Endothelial cell (in vitro differentiated cells): ENCODE data around the gene SLC9A9. TPM values are rescaled to one million over a fixed set of nuclear protein-coding genes. Genes with fewer than 3 reads are reported as not detected.

Source experiments
- DNase-seq: peaks from one replicate; pipeline ENCODE4 v3.0.0; 2021; ENCODE audit warnings: low spot score
- H3K27ac Mint-ChIP-seq: one replicate; pipeline ENCODE4 v1.8.0; 2021; ENCODE audit warnings: mixed read lengths, inconsistent platforms; ENCODE audit not compliant: unreplicated experiment
- H3K27me3 Mint-ChIP-seq: one replicate; pipeline ENCODE4 v1.8.0; 2021; ENCODE audit warnings: mild to moderate bottlenecking, moderate library complexity, mixed read lengths, inconsistent platforms; ENCODE audit not compliant: unreplicated experiment
- H3K36me3 Mint-ChIP-seq: one replicate; pipeline ENCODE4 v1.8.0; 2021; ENCODE audit warnings: mild to moderate bottlenecking, low read depth, mixed read lengths, inconsistent platforms; ENCODE audit not compliant: unreplicated experiment
- H3K4me1 Mint-ChIP-seq: one replicate; pipeline ENCODE4 v1.8.0; 2021; ENCODE audit warnings: mild to moderate bottlenecking, mixed read lengths, inconsistent platforms; ENCODE audit not compliant: unreplicated experiment
- H3K4me3 Mint-ChIP-seq: one replicate; pipeline ENCODE4 v1.8.0; 2021; ENCODE audit warnings: mild to moderate bottlenecking, mixed read lengths, inconsistent platforms; ENCODE audit not compliant: unreplicated experiment
- H3K9me3 Mint-ChIP-seq: one replicate; pipeline ENCODE4 v1.8.0; 2021; ENCODE audit warnings: mixed read lengths, inconsistent platforms; ENCODE audit not compliant: unreplicated experiment
- total RNA-seq: library from RNA; stranded (reverse); fragmentation: NEBNext Ultra II Directional; extraction: Animal tissue kit (Norgen Biotek cat#: 25700); gene quantifications from one replicate; pipeline ENCODE4 v1.2.1, GENCODE V29; 2021; ENCODE audit not compliant: unreplicated experiment
- TF ChIP-seq, protein P1 (sequence below): fragments of 200-600 bp; sonication (generic); IDR thresholded peaks from one replicate; pipeline ENCODE4 v1.5.0; 2021; ENCODE audit warnings: antibody characterized with exemption; ENCODE audit not compliant: unreplicated experiment

SLC9A9 gene
- total RNA-seq, 1 donor from 2014 or later, result 7.9 TPM

DNA sequence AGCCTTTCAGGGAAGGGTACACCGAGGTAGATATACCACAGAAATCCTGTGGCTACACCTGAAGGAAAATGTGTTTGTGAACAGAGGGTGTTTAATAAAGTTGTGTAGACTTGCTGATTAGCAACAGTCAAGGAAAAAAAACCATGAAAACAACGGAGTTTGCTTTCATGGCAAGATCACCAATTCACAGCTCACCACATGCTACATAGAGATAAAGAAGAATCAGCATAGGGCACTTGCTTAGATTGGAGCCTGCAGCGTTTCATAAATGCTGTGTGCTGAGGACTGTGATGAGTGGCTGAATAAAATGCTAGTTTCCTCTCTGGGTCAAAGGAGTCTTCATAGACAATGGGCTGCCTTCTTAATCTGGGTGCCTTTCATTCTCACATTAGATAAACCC, 257.6 kb downstream of the SLC9A9 start:
- H3K27ac Mint-ChIP-seq, result no peak overlapping the region
- no peaks in the 10 kb centered on the region for H3K27me3 Mint-ChIP-seq
- DNase-seq, result no peak
- peaks cover 13% of the 10 kb centered on the region for H3K4me1 Mint-ChIP-seq
- TF ChIP-seq, protein P1, sequence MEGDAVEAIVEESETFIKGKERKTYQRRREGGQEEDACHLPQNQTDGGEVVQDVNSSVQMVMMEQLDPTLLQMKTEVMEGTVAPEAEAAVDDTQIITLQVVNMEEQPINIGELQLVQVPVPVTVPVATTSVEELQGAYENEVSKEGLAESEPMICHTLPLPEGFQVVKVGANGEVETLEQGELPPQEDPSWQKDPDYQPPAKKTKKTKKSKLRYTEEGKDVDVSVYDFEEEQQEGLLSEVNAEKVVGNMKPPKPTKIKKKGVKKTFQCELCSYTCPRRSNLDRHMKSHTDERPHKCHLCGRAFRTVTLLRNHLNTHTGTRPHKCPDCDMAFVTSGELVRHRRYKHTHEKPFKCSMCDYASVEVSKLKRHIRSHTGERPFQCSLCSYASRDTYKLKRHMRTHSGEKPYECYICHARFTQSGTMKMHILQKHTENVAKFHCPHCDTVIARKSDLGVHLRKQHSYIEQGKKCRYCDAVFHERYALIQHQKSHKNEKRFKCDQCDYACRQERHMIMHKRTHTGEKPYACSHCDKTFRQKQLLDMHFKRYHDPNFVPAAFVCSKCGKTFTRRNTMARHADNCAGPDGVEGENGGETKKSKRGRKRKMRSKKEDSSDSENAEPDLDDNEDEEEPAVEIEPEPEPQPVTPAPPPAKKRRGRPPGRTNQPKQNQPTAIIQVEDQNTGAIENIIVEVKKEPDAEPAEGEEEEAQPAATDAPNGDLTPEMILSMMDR, result no peak
- no peak overlapping the region for H3K4me3 Mint-ChIP-seq
- H3K36me3 Mint-ChIP-seq, result no peaks in the 10 kb centered on the region
- H3K9me3 Mint-ChIP-seq, result peaks cover 8% of the 10 kb centered on the region

DNA sequence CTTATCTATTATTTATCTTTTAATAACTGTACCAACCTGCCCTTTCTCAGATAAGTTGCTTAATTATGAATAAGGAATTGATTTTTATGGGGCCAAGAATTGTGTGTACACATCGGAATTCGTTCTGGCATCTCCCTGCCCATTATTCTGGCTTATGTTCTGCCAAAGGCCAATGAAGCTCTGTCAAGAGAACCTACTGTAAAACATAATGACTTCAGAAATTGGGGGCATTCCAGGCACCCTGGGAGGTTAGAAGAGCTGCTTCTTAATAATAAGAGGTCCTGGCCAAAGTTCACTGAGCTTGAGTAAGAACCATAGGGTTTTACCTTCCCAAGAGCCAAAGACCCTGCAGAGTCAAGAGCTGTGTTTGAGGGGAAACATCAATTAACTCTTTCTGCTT, 261.7 kb downstream of the SLC9A9 start:
- TF ChIP-seq, protein P1, result no peak
- H3K9me3 Mint-ChIP-seq, result no peaks in the 10 kb centered on the region

DNA sequence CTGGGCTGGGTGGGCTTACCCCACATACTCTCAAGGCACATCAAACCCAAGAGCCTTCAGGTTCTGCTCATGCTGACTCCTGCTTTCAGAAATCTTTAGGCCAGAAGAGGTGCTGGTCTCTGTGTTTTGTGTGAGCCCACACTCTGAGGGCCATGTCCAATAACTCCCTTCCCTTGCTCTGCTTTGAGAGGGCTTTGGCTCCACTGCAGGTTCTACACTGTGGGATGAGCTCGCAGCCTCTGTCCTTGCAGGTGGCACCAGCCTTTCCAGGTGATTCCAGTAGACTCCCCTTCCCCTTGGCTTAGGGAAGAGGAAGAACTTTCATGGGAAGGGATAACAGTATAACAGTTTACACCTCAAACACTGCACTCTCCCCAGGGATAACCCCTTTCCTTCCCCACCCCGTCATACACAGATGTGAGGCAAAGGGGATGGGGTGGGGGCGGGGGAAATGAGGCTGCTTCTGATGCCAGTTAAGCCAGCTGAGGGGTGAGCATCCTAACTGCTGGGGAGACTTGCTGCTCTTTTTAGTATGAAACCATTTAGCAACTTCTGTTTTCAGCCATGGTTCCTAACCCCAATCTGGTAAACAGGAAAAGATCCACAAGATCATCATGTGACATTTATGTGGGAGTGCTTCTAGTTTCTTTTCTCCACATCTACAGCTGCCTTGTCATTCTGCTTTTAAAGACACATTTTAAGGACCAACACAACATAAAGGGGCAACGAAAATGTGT, 262.4 kb downstream of the SLC9A9 start:
- no peak overlapping the region for H3K4me3 Mint-ChIP-seq
- H3K4me1 Mint-ChIP-seq, result peaks cover 21% of the 10 kb centered on the region
- TF ChIP-seq, protein P1, result no peak
- H3K9me3 Mint-ChIP-seq, result no peaks in the 10 kb centered on the region
- peaks cover 4% of the 10 kb centered on the region for H3K27me3 Mint-ChIP-seq
- no peak overlapping the region for H3K27ac Mint-ChIP-seq
- no peak for DNase-seq
- H3K36me3 Mint-ChIP-seq, result no peaks in the 10 kb centered on the region

More for the DNA sequence above, 261.7 kb downstream of the SLC9A9 start:
- DNase-seq, result no peak
- H3K36me3 Mint-ChIP-seq, result no peaks in the 10 kb centered on the region
- H3K4me3 Mint-ChIP-seq, result no peak overlapping the region
- no peak overlapping the region for H3K27ac Mint-ChIP-seq
- H3K4me1 Mint-ChIP-seq, result peaks cover 17% of the 10 kb centered on the region
- H3K27me3 Mint-ChIP-seq, result peaks cover 4% of the 10 kb centered on the region

DNA sequence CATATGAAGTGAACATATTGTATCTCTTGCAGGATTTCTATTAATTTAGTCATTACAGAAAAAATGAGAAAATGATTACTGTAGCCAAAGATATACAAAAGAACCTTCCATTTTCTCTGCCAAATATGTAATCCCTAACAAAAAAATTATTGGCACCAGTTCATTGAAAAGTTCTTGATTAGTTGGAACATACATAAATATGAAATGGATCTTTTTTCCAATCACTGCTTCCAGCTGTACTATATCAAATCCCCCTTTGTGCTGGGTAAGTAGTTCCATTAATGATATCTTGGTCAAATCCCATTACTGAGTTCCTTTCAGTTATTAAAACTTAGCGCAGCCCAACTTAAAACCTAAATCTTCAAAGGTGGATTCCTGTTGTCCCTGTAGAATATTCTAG, 263.8 kb downstream of the SLC9A9 start:
- H3K4me1 Mint-ChIP-seq, result peaks cover 25% of the 10 kb centered on the region
- H3K4me3 Mint-ChIP-seq, result no peak overlapping the region
- TF ChIP-seq, protein P1, result no peak
- H3K36me3 Mint-ChIP-seq, result no peaks in the 10 kb centered on the region
- peak overlapping the region; percentile 11 for H3K27ac Mint-ChIP-seq
- no peaks in the 10 kb centered on the region for H3K9me3 Mint-ChIP-seq
- DNase-seq, result no peak
- peaks cover 4% of the 10 kb centered on the region for H3K27me3 Mint-ChIP-seq

DNA sequence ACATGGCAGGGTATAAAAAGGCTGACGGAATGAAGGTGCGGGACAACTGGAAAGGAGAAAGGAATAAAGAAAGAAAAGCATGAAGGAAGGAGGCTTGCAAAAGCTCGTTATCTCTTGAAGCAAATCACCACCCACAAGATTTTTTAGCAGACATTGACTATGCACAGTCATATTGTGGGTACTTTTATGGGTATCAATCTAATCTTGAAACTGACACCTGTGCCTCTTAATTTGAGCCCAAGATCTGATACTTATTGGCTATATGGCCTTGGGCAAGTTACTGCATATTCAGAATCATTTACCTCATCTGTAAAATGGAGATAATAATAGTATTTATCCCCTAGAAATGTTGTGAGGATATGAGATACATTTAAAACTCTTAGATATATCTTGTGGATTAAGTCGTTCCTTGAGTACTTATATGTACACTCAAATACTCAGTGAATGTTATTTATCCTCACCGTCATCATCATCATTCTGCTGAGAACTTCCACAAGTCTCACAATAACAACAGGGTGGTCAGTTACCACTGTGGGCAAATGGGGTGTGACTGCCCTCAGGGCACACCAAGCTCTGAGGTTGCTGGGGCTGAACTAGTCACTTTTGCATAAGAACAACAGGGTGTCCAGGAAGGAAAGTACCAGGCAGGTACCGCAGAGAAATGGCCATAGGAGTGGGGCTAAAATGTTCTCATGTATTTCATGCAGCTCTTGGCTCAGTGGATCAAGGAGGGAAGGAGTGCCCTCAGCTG, 266.1 kb downstream of the SLC9A9 start:
- Mint-ChIP-seq H3K27me3 (peaks cover 5% of the 10 kb centered on the region), H3K9me3 (no peaks in the 10 kb centered on the region), H3K36me3 (peaks cover 7% of the 10 kb centered on the region), H3K4me1 (peaks cover 21% of the 10 kb centered on the region), H3K27ac (no peak overlapping the region), H3K4me3 (no peak overlapping the region)
- DNase-seq, result no peak
- TF ChIP-seq, protein P1, result no peak
